ENCODE measurements around the gene MOCS3. TPM values are rescaled to one million over a fixed set of nuclear protein-coding genes. Genes with fewer than 3 reads are reported as not detected.

MOCS3 gene
- total RNA-seq, 4 donors from 2014 or later: 3.3 to 5.5 (median 3.6) TPM

- no peak for TF ChIP-seq CTCF (IDR thresholded peaks at IDR 0.05)
- DNase-seq (ENCODE audit: low spot score) (no peak), ATAC-seq (ENCODE audit: low FRiP score) (no peak)
These were observed 43.0 kb downstream of the MOCS3 start for GRCh38 chr20:51001430-51002265.

GRCh38 chr20:51002633-51003032 is 44.0 kb downstream of the MOCS3 start:
- no peak for TF ChIP-seq CTCF (IDR thresholded peaks at IDR 0.05)
- DNase-seq (ENCODE audit: low spot score): no peak
- ATAC-seq (ENCODE audit: low FRiP score): no peak

GRCh38 chr20:51003753-51004152 is 45.1 kb downstream of the MOCS3 start:
- DNase-seq (ENCODE audit: low spot score) (no peak), ATAC-seq (ENCODE audit: low FRiP score) (no peak)
- no peak for TF ChIP-seq CTCF (IDR thresholded peaks at IDR 0.05)

- ATAC-seq (ENCODE audit: low FRiP score) (no peak), DNase-seq (ENCODE audit: low spot score) (no peak)
- no peak for TF ChIP-seq CTCF (IDR thresholded peaks at IDR 0.05)
These were observed 45.7 kb downstream of the MOCS3 start for GRCh38 chr20:51004305-51004727.

GRCh38 chr20:51004781-51005180 is 46.2 kb downstream of the MOCS3 start:
- no peak for TF ChIP-seq CTCF (IDR thresholded peaks at IDR 0.05)
- DNase-seq (ENCODE audit: low spot score): no peak
- no peak for ATAC-seq (ENCODE audit: low FRiP score)

GRCh38 chr20:51005214-51005613 is 46.6 kb downstream of the MOCS3 start:
- no peak for TF ChIP-seq CTCF (IDR thresholded peaks at IDR 0.05)
- DNase-seq (ENCODE audit: low spot score): no peak
- no peak for ATAC-seq (ENCODE audit: low FRiP score)

- DNase-seq (ENCODE audit: low spot score) (no peak), ATAC-seq (ENCODE audit: low FRiP score) (peak; percentile 59)
- TF ChIP-seq CTCF (IDR thresholded peaks at IDR 0.05): no peak
These were observed 50.1 kb downstream of the MOCS3 start for GRCh38 chr20:51008718-51009117.

All from omental fat pad (tissue), 4 donors.